Measurements from ENCODE around the gene CD248. TPM values are rescaled to one million over a fixed set of nuclear protein-coding genes. Genes with fewer than 3 reads are reported as not detected.

The CD248 gene
- total RNA-seq, 4 donors from 2014 or later, result 4.6 to 24.8 (median 6.6) TPM

GRCh38 chr11:66349084-66349386 is 32.2 kb upstream of the CD248 start:
- peaks cover 21 to 23% of the 10 kb centered on the region in 2 donors for H3K4me1 ChIP-seq
- intact Hi-C loops (cut with DNase I), result no loop called here
- 73 to 77% methylated on average over 2 of the region's 2 CpGs for WGBS, 2 donors
- no peaks in the 10 kb centered on the region for H3K9me3 ChIP-seq
- no peaks in the 10 kb centered on the region for H3K36me3 ChIP-seq
- no peak for DNase-seq
- H3K27me3 ChIP-seq, result no peaks in the 10 kb centered on the region
- H3K27ac ChIP-seq, result no peak overlapping the region
- H3K4me3 ChIP-seq (replicated peaks in 1 of 3), result no peak overlapping the region
- TF ChIP-seq CTCF (IDR thresholded peaks at IDR 0.05) (no peak), POLR2A (IDR thresholded peaks at IDR 0.05) (no peak)

GRCh38 chr11:66347425-66348276 is 30.8 kb upstream of the CD248 start, which contains the start of gene B4GAT1:
B4GAT1 (minus strand) TSS chr11:66347629; CDS start chr11:66347545, 84 bp downstream.
- DNase-seq, result peak; percentile 86 to 88
- TF ChIP-seq CTCF (IDR thresholded peaks at IDR 0.05) (no peak), POLR2A (IDR thresholded peaks at IDR 0.05) (peak in 1 of 2 donors; percentile 58)
- intact Hi-C loops (cut with DNase I), result no loop called here
- Histone ChIP-seq H3K27ac (peak within 1 kb of the TSS; percentile 88 to 94 (median 93)), H3K4me1 (peaks cover 27 to 30% of the 10 kb centered on the region in 2 donors), H3K27me3 (no peaks in the 10 kb centered on the region), H3K36me3 (no peaks in the 10 kb centered on the region), H3K4me3 (replicated peaks in 1 of 3) (peak within 1 kb of the TSS; percentile 50 to 90 (median 88)), H3K9me3 (no peaks in the 10 kb centered on the region)
- 0 to 1% methylated on average over 12 to 30 of the region's 101 CpGs for WGBS, 2 donors

- Histone ChIP-seq H3K4me1 (peaks cover 27 to 30% of the 10 kb centered on the region in 2 donors), H3K36me3 (peaks cover 0 to 3% of the 10 kb centered on the region in 2 donors), H3K9me3 (no peaks in the 10 kb centered on the region), H3K4me3 (replicated peaks in 1 of 3) (peak overlapping the region; percentile 48 to 90 (median 88)), H3K27ac (peak overlapping the region; percentile 76 to 94 (median 93)), H3K27me3 (no peaks in the 10 kb centered on the region)
- TF ChIP-seq CTCF (IDR thresholded peaks at IDR 0.05) (no peak), POLR2A (IDR thresholded peaks at IDR 0.05) (no peak)
- intact Hi-C loops (cut with DNase I), result no loop called here
- DNase-seq, result peak; percentile 25 to 27
- WGBS, 2 donors, result 54 to 83% methylated on average over 19 to 29 of the region's 68 CpGs
Observed at GRCh38 chr11:66346476-66347424, 29.9 kb upstream of the CD248 start.

- intact Hi-C loops (cut with DNase I), result no loop called here
- 3 to 6% methylated on average over 6 of the region's 7 CpGs for WGBS, 2 donors
Observed at GRCh38 chr11:66345316-66345649, 28.4 kb upstream of the CD248 start.

More at GRCh38 chr11:66345316-66345649, 28.4 kb upstream of the CD248 start:
- Histone ChIP-seq H3K4me1 (peaks cover 27 to 30% of the 10 kb centered on the region in 2 donors), H3K36me3 (peaks cover 14 to 17% of the 10 kb centered on the region in 2 donors), H3K4me3 (replicated peaks in 1 of 3) (peak overlapping the region; percentile 65 to 92 (median 81)), H3K27me3 (no peaks in the 10 kb centered on the region), H3K27ac (peak overlapping the region; percentile 61 to 81 (median 64)), H3K9me3 (no peaks in the 10 kb centered on the region)
- no peak for DNase-seq
- TF ChIP-seq POLR2A (IDR thresholded peaks at IDR 0.05) (no peak), CTCF (IDR thresholded peaks at IDR 0.05) (no peak)
